Esophagus squamous epithelium (tissue), 5 donors: ENCODE results near the gene INTS2. TPM values are rescaled to one million over a fixed set of nuclear protein-coding genes. Genes with fewer than 3 reads are reported as not detected.

ENCODE experiments used
- DNase-seq: peaks from one replicate; lab custom pipeline; 2025; lab: John Stamatoyannopoulos, UW
- H3K27ac ChIP-seq, 4 donors: fragments of 200-600 bp; sonication (generic); one replicate each; pipeline ENCODE4 v1.5.1; 2016 to 2019; ENCODE audit warnings: mild to moderate bottlenecking in 1 of 4
- H3K27me3 ChIP-seq, 4 donors: fragments of 200-600 bp; sonication (generic); 1 replicate in 3 of 4; 2 replicates in 1 of 4; pipeline versions ENCODE4 v1.5.1 to v1.6.0; 2017 to 2021; ENCODE audit warnings: antibody characterized with exemption in 1 of 4
- H3K36me3 ChIP-seq, 3 donors: fragments of 200-600 bp; sonication (generic); one replicate each; pipeline ENCODE4 v1.5.1; 2016 to 2019
- H3K4me1 ChIP-seq, 3 donors: fragments of 200-600 bp; sonication (generic); one replicate each; pipeline ENCODE4 v1.5.1; 2017 to 2019
- H3K4me3 ChIP-seq, 4 donors: fragments of 200-600 bp; sonication (generic); 1 replicate in 3 of 4; 2 replicates in 1 of 4; pipeline ENCODE4 v1.5.1; 2016 to 2019; ENCODE audit warnings: mild to moderate bottlenecking in 2 of 4, moderate library complexity in 1 of 4
- H3K9me3 ChIP-seq, 3 donors: fragments of 200-600 bp; sonication (generic); one replicate each; pipeline ENCODE4 v1.5.1; 2016 to 2019
- CTCF ChIP-seq, 6 experiments: fragments of 450-650 bp in 4 of 6; fragments of 200-600 bp in 2 of 6; sonication (generic) in 2 of 6; IDR thresholded peaks; one replicate each; pipeline ENCODE4 v1.5.1; 2016 to 2019; ENCODE audit warnings: antibody characterized with exemption in 6 of 6, mild to moderate bottlenecking in 4 of 6, moderate library complexity in 4 of 6
- POLR2A ChIP-seq, 4 donors: fragments of 450-650 bp; IDR thresholded peaks; one replicate each; pipeline ENCODE4 v1.6.1; 2017; ENCODE audit warnings: antibody characterized with exemption in 4 of 4, mild to moderate bottlenecking in 4 of 4, moderate library complexity in 3 of 4
- WGBS, 2 donors: methylation state at CpG; one replicate each; pipeline ENCODE4 v1.1.5; 2018; 5-methylcytosine and 5-hydroxymethylcytosine counted together
- intact Hi-C: fragments of 100-400 bp; cut with DNase I; formaldehyde crosslinking; loops from one replicate; pipeline ENCODE4 v1.15.0; 2022
- total RNA-seq, 4 donors: library from RNA; depleted of rRNA; stranded (reverse); fragments of >200 nt; gene quantifications; one replicate each; pipeline ENCODE4 v1.1.0, GENCODE V29; 2016
- donor health status: DM: yes; HTN: yes; CAD: no.

The INTS2 gene
- 10 to 100 TPM in 3 of 4 donors, 1 to 10 TPM in 1; 7.6 to 11.8 (median 10.7) TPM for total RNA-seq

GRCh38 chr17:61927208-61928100, at the start of gene INTS2:
INTS2 (minus strand) TSS chr17:61927982; CDS start chr17:61926644, 1,338 bp downstream.
- Histone ChIP-seq H3K36me3 (peaks cover 0 to 29% (median 12%) of the 10 kb centered on the region in 3 donors), H3K27ac (peak within 1 kb of the TSS; percentile 83 to 93 (median 90)), H3K9me3 (no peaks in the 10 kb centered on the region), H3K4me3 (peak within 1 kb of the TSS; percentile 70 to 83 (median 76)), H3K27me3 (no peaks in the 10 kb centered on the region), H3K4me1 (peaks cover 6 to 24% (median 8%) of the 10 kb centered on the region in 3 donors)
- 0% methylated on average over 17 to 32 of the region's 58 CpGs for WGBS, 2 donors
- TF ChIP-seq POLR2A (IDR thresholded peaks at IDR 0.05) (peak in 3 of 4 donors; percentile 82 to 88 (median 87)), CTCF (IDR thresholded peaks at IDR 0.05) (peak in 3 of 6 experiments; percentile 8 to 33 (median 9))
- DNase-seq = peak; percentile 60
- intact Hi-C loops = no loop called here

- no peaks in the 10 kb centered on the region for H3K4me1 ChIP-seq
- H3K36me3 ChIP-seq = peaks cover 6 to 89% (median 6%) of the 10 kb centered on the region in 3 donors
- H3K4me3 ChIP-seq = no peak overlapping the region
- DNase-seq = no peak
- no peaks in the 10 kb centered on the region for H3K9me3 ChIP-seq
- no peaks in the 10 kb centered on the region for H3K27me3 ChIP-seq
- intact Hi-C loops = no loop called here
- 92 to 95% methylated on average over 7 of the region's 7 CpGs for WGBS, 2 donors
- no peak for TF ChIP-seq CTCF (IDR thresholded peaks at IDR 0.05)
- TF ChIP-seq POLR2A (IDR thresholded peaks at IDR 0.05) = no peak
- no peak overlapping the region for H3K27ac ChIP-seq
Observed at GRCh38 chr17:61974115-61974514, 46.3 kb upstream of the INTS2 start.

- H3K27me3 ChIP-seq = no peaks in the 10 kb centered on the region
- H3K4me3 ChIP-seq = no peak overlapping the region
- DNase-seq = no peak
- no peaks in the 10 kb centered on the region for H3K4me1 ChIP-seq
- intact Hi-C loops = no loop called here
- H3K27ac ChIP-seq = no peak overlapping the region
- TF ChIP-seq CTCF (IDR thresholded peaks at IDR 0.05) (no peak), POLR2A (IDR thresholded peaks at IDR 0.05) (no peak)
- no peaks in the 10 kb centered on the region for H3K9me3 ChIP-seq
- H3K36me3 ChIP-seq = peaks cover 6 to 89% (median 21%) of the 10 kb centered on the region in 3 donors
Observed at GRCh38 chr17:61972311-61972710, 44.5 kb upstream of the INTS2 start.

- intact Hi-C loops = no loop called here
- no peak for TF ChIP-seq CTCF (IDR thresholded peaks at IDR 0.05)
- no peak for TF ChIP-seq POLR2A (IDR thresholded peaks at IDR 0.05)
- WGBS, 2 donors = 100% methylated on average over 1 of the region's 1 CpG
- Histone ChIP-seq H3K9me3 (no peaks in the 10 kb centered on the region), H3K27me3 (no peaks in the 10 kb centered on the region), H3K4me3 (no peak overlapping the region), H3K27ac (no peak overlapping the region), H3K36me3 (peaks cover 6 to 90% (median 22%) of the 10 kb centered on the region in 3 donors), H3K4me1 (no peaks in the 10 kb centered on the region)
- no peak for DNase-seq
Observed at GRCh38 chr17:61970030-61970429, 42.2 kb upstream of the INTS2 start.

GRCh38 chr17:61968757-61969156, 41.0 kb upstream of the INTS2 start:
- Histone ChIP-seq H3K27ac (no peak overlapping the region), H3K9me3 (no peaks in the 10 kb centered on the region), H3K4me3 (no peak overlapping the region), H3K36me3 (peaks cover 14 to 96% (median 35%) of the 10 kb centered on the region in 3 donors), H3K4me1 (no peaks in the 10 kb centered on the region), H3K27me3 (no peaks in the 10 kb centered on the region)
- TF ChIP-seq CTCF (IDR thresholded peaks at IDR 0.05) (no peak), POLR2A (IDR thresholded peaks at IDR 0.05) (no peak)
- DNase-seq = no peak
- WGBS, 2 donors = 88 to 97% methylated on average over 4 to 5 of the region's 5 CpGs
- intact Hi-C loops = no loop called here
